Astrocyte (in vitro differentiated cells and primary cell): Measurements from ENCODE around the gene KCNMA1.

Source experiments
- CTCF ChIP-seq: IDR thresholded peaks from 2 replicates; pipeline ENCODE4 v1.5.1; 2011; ENCODE audit warnings: low read depth, mild to moderate bottlenecking, inconsistent platforms, low read length, moderate library complexity; ENCODE audit not compliant: insufficient read depth
- EZH2 ChIP-seq: IDR thresholded peaks from 2 replicates; pipeline ENCODE4 v1.6.1; 2012; ENCODE audit warnings: mild to moderate bottlenecking, low read length, inconsistent platforms; ENCODE audit not compliant: insufficient read depth

DNA sequence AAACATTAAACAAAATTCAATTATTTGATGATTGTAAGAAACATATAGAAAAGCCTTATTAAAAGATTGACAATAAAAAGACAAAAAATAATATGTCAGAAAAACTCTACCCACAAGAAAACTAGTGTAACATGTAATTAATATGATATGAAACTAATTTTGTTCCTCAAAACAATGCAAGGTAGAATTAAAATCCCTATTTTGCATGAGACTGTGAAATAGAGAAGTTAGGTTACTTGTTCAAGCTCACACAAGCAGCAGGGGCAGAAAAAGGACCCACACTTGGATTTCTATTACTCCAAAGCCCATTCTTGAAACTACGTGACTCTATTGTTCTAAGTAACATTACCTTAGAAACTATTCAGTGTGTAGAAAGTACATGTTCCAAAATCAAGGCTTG lies 96.4 kb downstream of the KCNMA1 start:
- TF ChIP-seq CTCF = no peak
- TF ChIP-seq EZH2 = no peak
